ENCODE measurements around the gene GATAD2A. TPM values are rescaled to one million over a fixed set of nuclear protein-coding genes. Genes with fewer than 3 reads are reported as not detected.

Gene GATAD2A
- total and polyA plus RNA-seq, 2 donors (not counting 1 experiment from before 2014, with no cell fraction given), result 31.7 to 63.5 TPM

DNA sequence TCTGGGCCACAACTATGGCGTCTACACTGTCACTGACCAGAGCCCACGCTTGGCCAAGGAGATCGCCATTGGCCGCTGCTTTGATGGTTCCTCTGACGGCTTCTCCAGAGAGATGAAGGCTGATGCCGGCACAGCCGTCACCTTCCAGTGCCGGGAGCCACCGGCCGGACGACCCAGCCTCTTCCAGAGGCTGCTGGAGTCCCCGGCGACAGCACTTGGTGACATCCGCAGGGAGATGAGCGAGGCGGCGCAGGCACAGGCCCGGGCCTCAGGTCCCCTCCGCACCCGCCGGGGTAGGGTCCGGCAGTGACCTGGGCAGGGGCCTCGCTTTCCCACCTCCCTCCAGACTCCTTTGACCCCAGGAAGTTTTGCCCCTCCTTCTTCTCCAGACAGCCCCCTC, 140.2 kb downstream of the GATAD2A start:
- no peaks in the 10 kb centered on the region for H3K79me2 ChIP-seq (ENCODE audit: control insufficient read depth, insufficient read depth, low read length)
- H3K4me3 ChIP-seq (replicated peaks in 1 of 4; ENCODE audit: control extremely low read depth in 1 of 4, insufficient read depth in 1 of 4, low read depth in 3 of 4, low read length in 4 of 4), result no peak overlapping the region
- peaks cover 7% of the 10 kb centered on the region for H3K27me3 ChIP-seq (ENCODE audit: control insufficient read depth, insufficient read depth, low read length)
- H4K20me1 ChIP-seq (ENCODE audit: control insufficient read depth, extremely low read depth, insufficient read depth, low read length), result no peaks in the 10 kb centered on the region
- TF ChIP-seq EZH2 (IDR thresholded peaks at IDR 0.05; ENCODE audit: low read length, missing control alignments), result no peak
- TF ChIP-seq, protein P1, sequence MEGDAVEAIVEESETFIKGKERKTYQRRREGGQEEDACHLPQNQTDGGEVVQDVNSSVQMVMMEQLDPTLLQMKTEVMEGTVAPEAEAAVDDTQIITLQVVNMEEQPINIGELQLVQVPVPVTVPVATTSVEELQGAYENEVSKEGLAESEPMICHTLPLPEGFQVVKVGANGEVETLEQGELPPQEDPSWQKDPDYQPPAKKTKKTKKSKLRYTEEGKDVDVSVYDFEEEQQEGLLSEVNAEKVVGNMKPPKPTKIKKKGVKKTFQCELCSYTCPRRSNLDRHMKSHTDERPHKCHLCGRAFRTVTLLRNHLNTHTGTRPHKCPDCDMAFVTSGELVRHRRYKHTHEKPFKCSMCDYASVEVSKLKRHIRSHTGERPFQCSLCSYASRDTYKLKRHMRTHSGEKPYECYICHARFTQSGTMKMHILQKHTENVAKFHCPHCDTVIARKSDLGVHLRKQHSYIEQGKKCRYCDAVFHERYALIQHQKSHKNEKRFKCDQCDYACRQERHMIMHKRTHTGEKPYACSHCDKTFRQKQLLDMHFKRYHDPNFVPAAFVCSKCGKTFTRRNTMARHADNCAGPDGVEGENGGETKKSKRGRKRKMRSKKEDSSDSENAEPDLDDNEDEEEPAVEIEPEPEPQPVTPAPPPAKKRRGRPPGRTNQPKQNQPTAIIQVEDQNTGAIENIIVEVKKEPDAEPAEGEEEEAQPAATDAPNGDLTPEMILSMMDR (conservative IDR thresholded peaks at IDR 0.05 in 1 of 2, IDR thresholded peaks at IDR 0.05 in 1 of 2; ENCODE audit: low read depth in 1 of 2, low read length in 2 of 2), result no peak
- H3K4me2 ChIP-seq (ENCODE audit: extremely low read depth, insufficient read depth, low read length), result no peak overlapping the region
- H3K9ac ChIP-seq (ENCODE audit: insufficient read depth, low read length), result no peak overlapping the region
- H2AFZ ChIP-seq (ENCODE audit: low read length), result no peak overlapping the region
- no peaks in the 10 kb centered on the region for H3K4me1 ChIP-seq (ENCODE audit: control insufficient read depth, extremely low read depth, insufficient read depth, low read length)
- no peaks in the 10 kb centered on the region for H3K36me3 ChIP-seq (ENCODE audit: control insufficient read depth, insufficient read depth, low read length)
- H3K9me3 ChIP-seq (ENCODE audit: control insufficient read depth, insufficient read depth, low read depth, low read length), result no peaks in the 10 kb centered on the region
- no peak for DNase-seq (ENCODE audit: low read depth in 2 of 2)
- H3K27ac ChIP-seq (ENCODE audit: insufficient read depth, low read length), result no peak overlapping the region

DNA sequence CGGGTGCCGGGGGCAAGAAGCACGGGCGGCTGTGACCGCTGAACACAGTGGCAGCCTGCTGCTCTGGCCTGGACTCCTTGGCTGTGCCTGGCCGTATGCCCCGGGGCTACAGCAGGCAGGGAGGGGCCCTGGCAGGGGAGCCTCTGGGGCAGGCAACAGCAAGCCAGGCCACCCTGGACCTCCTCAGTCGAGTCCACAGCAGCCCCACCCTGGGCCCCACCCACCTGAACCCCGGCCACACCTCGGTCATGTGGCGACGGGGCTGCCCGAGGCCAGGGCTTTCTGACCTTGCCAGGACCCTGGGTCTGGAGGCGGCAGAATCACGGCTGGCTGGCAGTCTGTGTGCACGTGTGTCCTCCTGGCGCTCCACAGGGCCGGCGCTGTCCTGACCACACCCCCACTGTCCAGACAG, 141.3 kb downstream of the GATAD2A start:
- no peak overlapping the region for H3K4me3 ChIP-seq (replicated peaks in 1 of 4; ENCODE audit: control extremely low read depth in 1 of 4, insufficient read depth in 1 of 4, low read depth in 3 of 4, low read length in 4 of 4)
- H4K20me1 ChIP-seq (ENCODE audit: control insufficient read depth, extremely low read depth, insufficient read depth, low read length), result no peaks in the 10 kb centered on the region
- H2AFZ ChIP-seq (ENCODE audit: low read length), result no peak overlapping the region
- no peaks in the 10 kb centered on the region for H3K4me1 ChIP-seq (ENCODE audit: control insufficient read depth, extremely low read depth, insufficient read depth, low read length)
- H3K36me3 ChIP-seq (ENCODE audit: control insufficient read depth, insufficient read depth, low read length), result no peaks in the 10 kb centered on the region
- no peak for TF ChIP-seq EZH2 (IDR thresholded peaks at IDR 0.05; ENCODE audit: low read length, missing control alignments)
- TF ChIP-seq, protein P1 (conservative IDR thresholded peaks at IDR 0.05 in 1 of 2, IDR thresholded peaks at IDR 0.05 in 1 of 2; ENCODE audit: low read depth in 1 of 2, low read length in 2 of 2), result no peak
- no peaks in the 10 kb centered on the region for H3K9me3 ChIP-seq (ENCODE audit: control insufficient read depth, insufficient read depth, low read depth, low read length)
- H3K79me2 ChIP-seq (ENCODE audit: control insufficient read depth, insufficient read depth, low read length), result no peaks in the 10 kb centered on the region
- no peak overlapping the region for H3K4me2 ChIP-seq (ENCODE audit: extremely low read depth, insufficient read depth, low read length)
- DNase-seq (ENCODE audit: low read depth in 2 of 2), result no peak
- H3K27me3 ChIP-seq (ENCODE audit: control insufficient read depth, insufficient read depth, low read length), result peaks cover 7% of the 10 kb centered on the region
- H3K9ac ChIP-seq (ENCODE audit: insufficient read depth, low read length), result no peak overlapping the region
- no peak overlapping the region for H3K27ac ChIP-seq (ENCODE audit: insufficient read depth, low read length)

DNA sequence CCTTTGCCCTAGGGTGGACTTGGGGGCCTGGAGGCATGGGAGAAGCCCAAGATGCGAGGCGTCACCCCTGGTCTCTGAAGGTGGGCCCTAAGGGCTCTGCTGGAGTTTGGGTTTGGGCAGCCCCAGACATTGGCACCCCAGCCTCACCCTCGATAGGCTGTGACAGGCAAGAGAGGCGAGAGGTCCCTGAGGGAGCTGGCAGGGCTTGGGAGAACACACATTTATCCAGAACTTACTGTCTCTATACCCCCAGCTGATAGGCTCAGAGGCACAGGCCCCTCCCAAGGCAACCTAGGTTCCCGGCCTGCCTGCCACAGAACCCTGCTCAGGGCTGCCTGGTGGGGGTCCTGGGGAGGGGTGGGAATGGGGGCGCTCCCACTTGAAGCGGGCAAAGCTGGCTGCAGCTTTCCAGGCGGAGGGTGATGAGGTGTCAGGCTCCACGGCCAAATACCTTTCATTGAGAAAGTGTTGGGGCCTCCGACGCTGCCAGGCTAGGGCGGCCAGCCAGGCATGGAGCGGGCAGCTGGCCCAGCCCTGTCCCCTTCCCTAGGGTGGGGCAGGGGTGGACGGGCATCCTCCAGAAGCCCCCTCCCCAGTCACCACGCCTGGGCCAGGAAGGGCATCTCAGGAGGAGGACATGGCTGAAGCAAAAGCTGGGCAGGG, 142.3 kb downstream of the GATAD2A start:
- Histone ChIP-seq H3K27ac (ENCODE audit: insufficient read depth, low read length) (no peak overlapping the region), H2AFZ (ENCODE audit: low read length) (no peak overlapping the region), H3K27me3 (ENCODE audit: control insufficient read depth, insufficient read depth, low read length) (peaks cover 7% of the 10 kb centered on the region), H3K4me2 (ENCODE audit: extremely low read depth, insufficient read depth, low read length) (no peak overlapping the region), H3K9ac (ENCODE audit: insufficient read depth, low read length) (no peak overlapping the region), H3K36me3 (ENCODE audit: control insufficient read depth, insufficient read depth, low read length) (no peaks in the 10 kb centered on the region), H3K79me2 (ENCODE audit: control insufficient read depth, insufficient read depth, low read length) (no peaks in the 10 kb centered on the region), H3K4me3 (replicated peaks in 1 of 4; ENCODE audit: control extremely low read depth in 1 of 4, insufficient read depth in 1 of 4, low read depth in 3 of 4, low read length in 4 of 4) (no peak overlapping the region), H3K9me3 (ENCODE audit: control insufficient read depth, insufficient read depth, low read depth, low read length) (no peaks in the 10 kb centered on the region), H4K20me1 (ENCODE audit: control insufficient read depth, extremely low read depth, insufficient read depth, low read length) (no peaks in the 10 kb centered on the region), H3K4me1 (ENCODE audit: control insufficient read depth, extremely low read depth, insufficient read depth, low read length) (no peaks in the 10 kb centered on the region)
- TF ChIP-seq, protein P1 (conservative IDR thresholded peaks at IDR 0.05 in 1 of 2, IDR thresholded peaks at IDR 0.05 in 1 of 2; ENCODE audit: low read depth in 1 of 2, low read length in 2 of 2), result no peak
- no peak for TF ChIP-seq EZH2 (IDR thresholded peaks at IDR 0.05; ENCODE audit: low read length, missing control alignments)
- DNase-seq (ENCODE audit: low read depth in 2 of 2), result no peak

All from fibroblast of lung (primary cell).